HG03442 (cell line): ENCODE measurements around the gene HNRNPA3.
"Not testable (repeated sequence)": the region's sequence is repeated elsewhere in the genome, so short reads cannot be mapped to it uniquely, and the experiment has no call there.

Experiments used
- ATAC-seq: cut with Tn5 transposase; IDR thresholded peaks from one replicate; pipeline ENCODE4 v1.9.1; 2021; ENCODE audit warnings: mild to moderate bottlenecking, moderate library complexity; ENCODE audit not compliant: unreplicated experiment

Gene HNRNPA3

DNA sequence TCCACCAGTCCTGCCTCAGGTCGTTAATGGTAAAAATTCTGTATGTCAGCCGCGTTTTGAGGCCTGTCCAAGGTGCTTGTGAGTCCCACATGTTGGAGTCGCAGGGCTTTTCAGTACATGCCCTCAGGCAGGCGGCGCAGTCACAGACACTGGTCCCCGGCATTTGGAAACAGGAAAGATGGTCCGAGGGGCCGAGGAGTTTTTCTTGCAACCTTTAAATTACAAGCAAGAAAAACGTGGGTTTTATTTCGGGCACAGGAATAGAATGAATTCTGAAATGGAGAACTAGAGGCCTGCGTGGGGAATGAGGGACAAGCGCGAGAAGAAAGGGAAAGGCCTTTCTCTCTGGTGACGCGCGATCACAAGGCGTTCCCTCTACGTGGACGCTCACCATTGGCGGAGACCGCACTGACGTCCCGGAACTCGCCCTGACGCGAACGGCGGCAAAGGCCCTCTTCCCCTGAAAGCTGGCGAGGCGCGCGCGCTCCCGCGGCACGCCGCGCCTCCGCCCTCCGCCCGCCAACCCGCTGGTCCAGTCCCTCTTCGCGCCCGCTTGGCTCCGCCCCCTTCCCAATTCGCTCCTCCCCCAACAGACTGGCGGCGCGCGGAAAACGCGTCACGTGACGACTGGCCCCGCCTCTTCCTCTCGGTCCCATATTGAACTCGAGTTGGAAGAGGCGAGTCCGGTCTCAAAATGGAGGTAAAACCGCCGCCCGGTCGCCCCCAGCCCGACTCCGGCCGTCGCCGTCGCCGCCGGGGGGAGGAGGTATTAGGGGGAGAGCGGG is at the start of gene HNRNPA3:
Gene HNRNPA3, plus strand, starts transcription at position 689 of the 785 bp plus-strand sequence. Its CDS starts 6 bp downstream, at position 695.
- peak; percentile 87 for ATAC-seq

DNA sequence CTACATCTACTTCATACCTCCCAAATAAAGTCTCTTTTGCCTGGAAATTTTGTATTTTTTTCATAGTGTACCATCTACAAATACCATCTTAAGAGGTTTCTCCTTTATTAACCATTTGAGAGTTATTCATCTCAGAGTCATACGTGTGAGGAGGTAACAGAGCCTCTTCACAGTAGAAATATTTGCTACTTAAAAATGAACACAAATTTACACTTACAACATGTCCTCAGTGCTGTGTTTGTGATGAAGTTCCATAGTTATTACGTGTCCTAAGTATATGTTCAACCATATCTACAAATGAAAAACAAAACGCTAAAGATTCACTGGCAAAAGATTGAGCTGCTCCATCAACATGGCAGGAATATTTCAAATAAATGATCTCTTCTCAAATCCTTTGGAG is 48.5 kb upstream of the HNRNPA3 start:
- ATAC-seq = no peak

DNA sequence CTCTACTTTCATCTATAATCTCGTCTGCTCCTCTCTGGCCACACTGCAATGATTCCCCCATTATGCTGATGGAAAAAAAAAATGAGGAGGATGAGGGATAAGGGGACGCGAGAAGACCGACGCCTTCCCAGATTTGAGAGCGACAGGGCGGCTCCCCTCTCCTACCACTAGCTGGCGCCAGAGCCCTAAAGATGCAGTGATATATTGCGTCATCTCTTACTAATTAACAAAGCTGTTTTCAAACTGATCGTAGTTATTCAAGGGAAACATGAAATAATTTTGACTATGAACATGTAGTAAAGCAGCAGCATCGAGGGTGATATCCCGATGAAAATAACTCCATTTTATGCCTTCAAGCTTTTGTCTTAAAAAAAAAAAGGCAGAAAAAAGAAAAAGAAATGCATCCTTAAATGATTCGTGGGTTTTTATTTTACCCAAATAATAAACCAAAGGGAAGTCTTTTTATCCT is 48.0 kb upstream of the HNRNPA3 start:
- no peak for ATAC-seq

DNA sequence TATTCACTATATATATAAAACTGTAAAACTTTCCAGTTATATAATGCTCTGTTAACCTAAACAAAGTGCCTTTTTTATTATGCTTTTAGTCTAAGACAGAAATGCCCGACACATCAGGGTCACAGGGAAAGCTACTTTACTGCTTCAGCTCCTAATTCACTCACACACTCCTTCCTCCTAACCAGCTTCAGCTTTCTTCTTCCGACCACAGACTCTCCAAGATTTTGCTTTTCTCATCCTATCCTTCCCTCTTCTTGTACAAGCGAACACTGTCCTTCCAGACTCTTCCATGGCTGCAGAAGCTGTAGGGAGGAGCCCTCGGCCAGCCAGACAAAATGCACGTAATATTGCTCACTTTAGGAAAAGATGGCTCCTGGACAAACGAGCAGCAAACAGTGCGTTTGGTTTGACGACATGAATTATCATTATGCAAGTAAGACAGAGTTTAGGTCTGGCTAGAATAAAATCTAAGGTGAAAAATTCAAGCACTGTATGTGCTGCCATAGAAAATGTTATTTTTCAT is 47.5 kb upstream of the HNRNPA3 start:
- ATAC-seq = no peak

DNA sequence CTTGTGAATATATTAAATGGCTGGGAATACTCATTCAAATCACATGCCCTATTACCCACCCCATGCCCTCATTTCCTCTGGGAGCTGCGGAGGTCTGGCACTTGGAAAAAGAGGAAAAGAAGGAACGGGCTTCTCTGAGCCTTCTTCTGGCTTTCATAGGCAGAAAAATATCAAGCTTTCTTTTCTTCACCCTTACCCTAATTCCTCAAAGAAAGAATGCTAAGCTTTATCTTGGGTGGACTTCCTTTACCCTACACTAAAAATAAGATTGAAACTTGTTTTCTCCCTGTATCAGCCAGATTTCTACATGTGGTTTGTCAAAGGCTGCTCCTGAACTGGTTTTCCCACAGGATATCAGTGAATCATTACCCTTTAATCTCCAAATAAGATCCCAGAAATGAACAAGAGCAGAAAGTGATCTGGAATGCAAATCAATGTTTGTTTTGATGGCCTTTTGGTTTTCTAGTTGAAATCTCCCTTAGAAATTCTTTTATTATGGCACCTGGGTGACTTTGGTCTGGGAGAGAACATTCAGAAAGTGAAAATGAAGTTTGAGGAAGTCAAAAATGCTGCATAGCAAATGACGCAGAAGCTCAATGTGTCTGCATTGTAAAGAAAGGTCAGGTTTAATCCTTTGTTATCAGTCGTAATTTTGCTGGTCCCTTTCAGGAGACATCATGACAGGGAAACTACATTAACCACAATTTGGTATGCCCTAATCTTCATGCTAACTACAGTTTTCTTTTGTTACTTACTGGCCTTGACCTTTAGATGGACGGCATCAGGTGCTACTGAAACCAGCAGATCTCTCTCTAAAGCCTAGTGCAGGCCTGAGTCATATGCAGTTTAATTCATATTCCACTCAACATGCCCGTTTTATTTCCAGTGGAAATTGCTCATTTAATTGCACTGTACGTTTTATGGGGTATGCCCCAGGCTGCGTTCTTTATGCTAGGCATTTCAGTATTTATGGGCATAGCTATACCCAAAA is 46.6 kb upstream of the HNRNPA3 start:
- peak; percentile 38 for ATAC-seq

DNA sequence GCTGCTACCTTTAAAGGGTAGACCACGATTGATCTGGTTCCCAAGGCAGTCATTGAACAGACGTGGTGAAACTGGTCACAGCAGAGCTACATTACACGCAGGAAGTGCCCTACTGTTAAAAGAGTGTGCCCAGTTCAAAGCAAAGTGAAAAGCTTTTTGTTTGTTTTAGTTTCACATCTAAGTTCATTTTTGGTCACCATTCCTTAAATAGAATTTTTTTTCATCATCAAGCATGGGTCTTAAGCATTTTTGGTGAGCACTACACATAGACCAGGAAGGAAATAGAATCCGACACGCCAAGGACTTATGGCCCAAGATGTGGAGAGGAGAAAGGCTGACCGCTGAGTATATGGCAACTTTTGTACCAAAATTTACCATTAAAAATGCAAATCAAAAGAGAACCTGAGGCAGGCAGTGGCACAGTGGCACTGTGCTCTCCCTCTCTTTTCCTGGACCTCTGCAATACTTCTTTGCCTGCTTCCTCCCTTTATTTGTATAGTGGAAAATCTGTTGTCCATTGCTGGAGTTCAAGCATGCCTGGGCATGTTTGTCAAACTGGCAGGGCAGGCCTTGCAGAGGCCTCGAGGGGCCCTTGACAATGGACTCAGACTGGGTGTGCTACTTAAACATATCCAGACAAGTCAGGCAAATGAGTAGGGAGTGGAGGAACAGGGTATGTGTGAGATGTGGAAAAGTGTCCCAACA is 42.6 kb upstream of the HNRNPA3 start:
- peak; percentile 74 for ATAC-seq

DNA sequence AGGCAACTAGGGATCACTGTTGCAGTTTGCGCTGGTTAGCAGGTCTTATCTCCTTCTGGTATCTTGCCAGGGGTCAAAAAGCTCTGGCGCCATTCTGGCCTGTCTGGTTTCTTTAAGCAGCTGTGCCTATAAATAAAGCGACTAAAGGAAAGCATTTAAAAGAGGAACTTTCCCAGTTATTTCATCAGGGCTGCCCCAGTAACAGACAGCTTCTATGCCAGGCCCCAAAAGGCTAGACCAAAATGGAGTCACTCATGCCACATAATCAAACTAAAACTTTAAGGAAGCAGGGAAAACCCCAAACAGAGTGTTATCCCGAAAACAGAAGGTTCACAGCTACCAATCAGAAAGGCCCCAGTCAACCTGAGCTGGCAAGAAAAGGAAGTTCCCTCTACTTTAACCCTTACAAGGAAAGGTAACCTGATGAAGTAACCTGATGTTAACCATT is 41.2 kb upstream of the HNRNPA3 start:
- ATAC-seq = no peak

DNA sequence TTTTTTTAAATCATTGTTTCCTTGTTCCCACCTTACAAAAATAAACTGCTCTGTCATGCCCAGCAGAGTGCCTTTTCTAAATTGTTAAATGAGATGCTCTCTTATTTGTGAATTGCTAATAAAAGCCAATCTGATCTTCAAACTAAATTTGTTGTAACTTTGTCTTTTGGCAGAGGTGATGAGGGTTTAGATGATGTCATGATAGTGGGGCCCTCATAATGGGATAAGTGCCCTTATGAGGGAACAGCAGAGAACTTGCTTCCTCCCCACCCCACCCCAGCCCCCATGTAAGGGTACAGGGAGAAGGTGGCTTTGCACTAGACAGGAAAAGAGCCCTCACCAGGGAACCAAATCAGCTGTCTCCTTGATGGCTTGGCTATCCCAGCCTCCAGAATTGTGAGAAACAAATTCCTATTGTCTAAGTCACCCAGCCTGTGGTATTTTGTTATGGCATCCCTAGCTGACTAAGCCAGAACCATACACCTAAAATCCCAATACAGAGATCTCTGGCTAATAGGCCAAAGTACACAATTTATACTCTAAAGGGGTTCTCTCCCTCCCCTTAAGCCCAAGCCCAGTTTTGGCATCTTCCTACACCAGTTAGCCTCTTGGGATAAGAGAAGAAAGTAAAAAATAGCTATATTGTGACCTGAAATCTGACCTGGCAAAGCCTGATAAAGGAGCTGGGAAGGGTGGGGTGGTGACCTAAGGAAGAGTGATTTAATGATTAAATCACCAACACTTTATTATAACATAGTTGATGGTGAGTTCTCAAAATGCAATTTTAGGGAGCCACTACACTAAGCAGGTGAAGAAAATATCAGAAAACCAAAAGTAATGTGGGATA is 40.3 kb upstream of the HNRNPA3 start:
- ATAC-seq = no peak

DNA sequence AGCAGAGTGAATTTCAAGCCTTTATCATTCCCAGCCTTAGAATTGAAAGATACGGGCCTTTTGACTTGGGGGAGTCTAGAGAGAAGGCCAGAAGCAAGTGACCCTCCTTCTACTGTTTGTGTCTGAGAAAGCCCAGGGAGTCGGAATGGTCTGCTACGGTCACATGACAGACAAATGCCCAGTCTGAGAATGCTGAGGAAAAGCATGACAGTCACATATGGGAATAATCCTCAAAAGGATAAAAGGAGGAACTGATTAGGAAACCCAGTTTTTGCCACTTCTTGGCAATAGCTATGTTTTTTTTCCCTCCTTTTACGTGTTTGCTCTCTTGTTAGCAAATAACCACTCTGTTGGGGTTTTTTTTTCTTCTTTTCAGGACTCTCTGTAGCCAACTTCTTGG is 38.1 kb upstream of the HNRNPA3 start:
- ATAC-seq = no peak

DNA sequence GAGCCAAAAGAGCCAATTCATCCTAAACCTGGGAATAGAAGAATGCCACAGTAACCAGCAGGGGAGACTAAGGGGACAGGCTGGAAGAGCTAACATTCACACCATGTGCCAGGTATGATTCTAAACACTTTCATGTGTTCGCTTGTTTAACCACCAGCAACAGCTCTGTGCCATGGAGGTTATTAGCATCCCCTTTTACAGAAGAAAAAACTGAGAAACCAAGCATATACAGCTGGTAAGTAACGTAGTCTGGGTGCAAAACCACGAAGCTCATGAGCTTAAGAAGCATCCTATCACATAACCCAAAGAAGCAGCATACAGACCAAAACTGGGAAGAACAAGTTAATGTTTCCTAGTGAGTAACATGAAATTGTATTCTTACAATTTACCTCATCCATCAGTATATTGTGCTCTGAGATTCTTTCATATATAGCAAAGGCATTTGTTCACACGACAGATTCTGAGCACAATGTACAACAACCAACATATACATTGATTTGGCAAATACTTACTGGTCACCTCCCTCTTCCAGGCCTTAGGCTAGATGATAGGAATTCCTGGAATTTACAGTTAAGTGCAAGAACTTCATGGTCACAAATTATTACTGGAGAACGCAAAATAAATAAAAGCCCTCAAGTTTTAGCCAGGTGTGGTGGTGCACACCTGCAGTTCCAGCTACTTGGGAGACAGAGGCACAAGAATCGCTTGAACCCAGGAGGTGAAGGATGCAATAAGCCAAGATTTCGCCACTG is 36.5 kb upstream of the HNRNPA3 start:
- ATAC-seq = no peak

DNA sequence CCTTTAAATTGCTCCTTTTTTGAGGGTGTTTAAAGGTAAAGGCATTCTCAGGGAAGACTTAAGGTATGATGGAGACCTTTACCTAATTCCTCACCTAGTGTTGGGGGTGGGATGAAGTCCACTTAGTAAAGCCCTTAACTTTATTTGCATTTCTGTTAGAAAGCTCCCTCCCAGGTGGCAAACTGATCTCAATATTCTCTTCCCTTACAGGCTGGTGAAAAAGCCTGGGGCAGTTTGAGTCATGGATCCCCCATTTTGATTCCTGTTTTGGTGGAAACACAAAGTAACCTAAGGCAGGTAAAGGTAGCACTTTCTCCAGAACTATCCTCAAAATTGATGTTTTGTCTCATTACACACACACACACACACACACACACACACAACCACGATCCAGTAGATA is 33.8 kb upstream of the HNRNPA3 start:
- no peak for ATAC-seq

DNA sequence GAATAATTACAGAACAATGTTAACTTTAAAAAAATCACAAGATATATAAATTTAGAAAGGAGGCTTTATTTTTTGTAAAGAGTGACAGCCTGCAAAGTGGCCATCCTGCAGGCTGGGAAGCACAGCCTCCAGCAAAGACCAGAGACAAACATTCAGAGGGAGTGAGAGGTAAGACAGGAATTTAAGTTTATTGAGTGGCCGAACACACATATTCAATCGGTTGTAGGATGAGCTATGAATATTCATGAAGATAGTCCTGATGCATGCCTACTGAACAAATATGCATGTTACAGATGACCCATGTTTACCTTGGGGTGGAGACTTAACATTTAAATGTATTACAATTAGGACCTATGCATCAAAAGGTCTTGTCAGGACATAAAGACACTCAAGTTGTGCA is 33.4 kb upstream of the HNRNPA3 start:
- no peak for ATAC-seq

DNA sequence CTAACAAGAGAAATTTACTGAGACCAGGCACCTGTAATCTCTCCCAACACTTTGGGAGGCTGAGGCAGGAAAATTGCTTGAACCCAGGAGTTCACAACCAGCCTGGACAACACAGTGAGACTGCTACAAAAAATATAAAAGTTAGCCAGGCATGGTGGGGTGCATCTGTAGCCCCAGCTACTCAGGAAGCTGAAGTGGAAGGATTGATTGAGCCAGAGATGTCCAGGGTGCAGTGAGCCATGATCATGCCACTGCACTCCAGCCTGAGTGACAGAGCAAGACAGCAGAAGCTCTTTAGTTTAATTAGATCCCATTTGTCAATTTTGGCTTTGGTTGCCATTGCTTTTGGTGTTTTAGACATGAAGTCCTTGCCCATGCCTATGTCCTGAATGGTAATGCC is 32.9 kb upstream of the HNRNPA3 start:
- ATAC-seq = not testable (repeated sequence)

DNA sequence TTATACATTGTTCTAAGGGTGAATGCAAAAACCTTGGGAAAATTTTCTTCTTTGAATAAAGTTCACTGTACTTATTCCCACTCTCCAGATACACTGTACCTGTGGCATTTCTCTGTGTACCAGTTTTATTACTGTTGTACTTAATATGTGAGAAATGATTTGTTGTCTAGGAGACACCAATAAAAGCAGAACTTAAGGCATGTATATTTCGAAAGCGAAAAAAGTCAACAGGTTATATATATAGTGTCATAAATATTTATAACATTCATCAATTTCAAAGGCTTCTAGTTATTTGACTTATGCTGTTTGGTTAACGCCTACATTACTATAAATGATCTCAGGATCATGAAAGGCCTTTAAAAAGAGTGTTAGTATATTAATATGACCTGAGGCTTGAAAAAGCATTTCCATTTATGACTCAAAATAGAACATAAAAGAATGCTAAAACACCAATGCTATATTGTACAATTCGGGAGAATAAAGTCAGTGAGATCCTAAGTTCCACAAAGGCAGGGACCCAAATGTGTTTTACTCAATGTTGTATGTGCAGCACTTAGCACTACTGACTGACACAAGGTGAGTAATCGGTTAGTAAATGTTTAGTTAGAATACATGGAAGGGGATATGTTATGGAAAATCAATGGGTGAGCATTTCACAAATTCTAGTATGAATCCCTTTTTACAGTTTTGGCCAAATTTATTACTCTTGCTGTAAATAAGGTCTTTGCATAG is 32.2 kb upstream of the HNRNPA3 start:
- no peak for ATAC-seq

DNA sequence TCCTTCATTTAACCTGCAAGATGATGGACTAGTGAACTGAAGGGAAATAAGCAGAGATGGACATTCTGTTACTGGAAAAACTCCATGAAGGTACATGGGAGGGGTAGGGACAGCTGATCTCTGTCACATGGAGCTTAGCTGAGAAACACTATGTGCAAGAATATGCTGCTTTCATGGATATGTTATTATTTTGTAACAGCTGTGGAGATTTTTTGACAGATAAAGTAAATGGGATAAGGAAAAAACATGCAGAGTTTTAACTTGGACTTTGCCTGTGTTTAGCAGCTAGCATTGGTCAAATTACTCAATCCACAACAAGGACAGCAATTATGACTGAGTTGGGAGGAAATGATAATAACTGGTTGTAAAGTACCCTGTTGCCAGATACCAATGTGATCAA is 28.7 kb upstream of the HNRNPA3 start:
- no peak for ATAC-seq

DNA sequence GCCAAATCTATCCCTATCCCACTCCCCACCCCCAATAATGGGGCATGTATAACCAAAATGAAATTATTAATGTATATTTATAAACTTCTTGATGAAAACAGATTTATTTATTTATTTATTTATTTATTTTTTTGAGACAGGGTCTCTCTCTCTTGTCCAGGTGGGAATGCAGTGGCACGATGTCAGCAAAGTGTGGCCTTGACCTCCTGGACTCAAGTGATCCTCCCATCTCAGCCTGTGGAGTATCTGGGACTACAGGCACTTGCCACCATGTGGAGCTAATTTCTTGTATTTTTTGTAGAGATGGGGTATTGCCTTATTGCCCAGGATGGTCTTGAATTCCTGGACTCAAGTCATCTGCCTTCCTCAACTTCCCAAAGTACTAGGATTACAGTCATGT is 28.0 kb upstream of the HNRNPA3 start:
- ATAC-seq = no peak

DNA sequence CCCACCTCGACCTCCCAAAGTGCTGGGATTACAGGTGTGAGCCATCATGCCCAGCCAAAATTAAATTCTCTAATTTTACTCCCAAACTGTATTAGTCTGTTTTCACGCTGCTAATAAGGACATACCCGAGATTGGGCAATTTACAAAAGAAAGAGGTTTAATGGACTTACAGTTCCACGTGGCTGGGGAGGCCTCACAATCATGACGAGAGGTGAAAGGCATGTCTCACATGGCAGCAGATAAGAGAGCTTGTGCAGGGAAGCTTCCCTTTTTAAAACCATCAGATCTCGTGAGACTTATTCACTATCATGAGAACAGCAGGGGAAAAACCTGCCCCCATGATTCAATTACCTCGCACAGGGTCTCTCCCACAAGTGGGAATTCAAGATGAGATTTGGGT is 26.6 kb upstream of the HNRNPA3 start:
- not testable (repeated sequence) for ATAC-seq

DNA sequence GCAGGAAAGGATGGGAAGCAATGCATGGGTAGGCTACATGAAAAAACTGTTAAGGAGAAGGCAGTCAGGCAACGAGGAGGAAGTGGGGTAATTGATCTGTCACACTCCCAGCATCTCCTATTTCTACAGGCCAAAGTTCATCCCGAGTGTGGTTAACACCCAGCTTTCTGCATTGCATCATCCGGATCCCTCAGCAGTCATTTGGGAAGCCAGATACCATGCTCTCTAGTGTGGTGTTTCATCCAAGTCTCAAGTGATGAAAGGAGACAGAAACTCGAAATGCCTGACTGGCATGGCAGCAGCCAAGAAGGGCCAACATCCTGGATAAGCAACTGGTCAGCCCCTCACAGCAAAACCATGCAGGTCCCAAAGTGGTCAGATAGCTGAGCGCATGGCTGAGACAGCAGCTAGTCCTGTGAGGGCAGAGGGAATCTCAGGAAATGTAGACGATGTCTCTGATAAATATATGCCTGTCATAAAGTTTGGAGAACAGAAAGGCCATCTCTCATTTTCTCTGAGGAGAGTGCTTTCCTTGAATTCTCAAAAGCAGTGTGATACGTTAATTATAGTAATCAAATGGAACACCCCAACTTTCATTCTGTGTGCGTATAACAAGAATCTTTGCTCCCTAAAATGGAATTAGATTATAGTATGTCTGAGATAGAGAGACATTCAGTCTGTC is 24.8 kb upstream of the HNRNPA3 start:
- no peak for ATAC-seq
